ENCODE measurements around the gene A4GALT. TPM values are rescaled to one million over a fixed set of nuclear protein-coding genes. Genes with fewer than 3 reads are reported as not detected.
A peak's percentile ranks its signal among the peaks of the same experiment; 100 is the strongest.

Gene A4GALT, protein sequence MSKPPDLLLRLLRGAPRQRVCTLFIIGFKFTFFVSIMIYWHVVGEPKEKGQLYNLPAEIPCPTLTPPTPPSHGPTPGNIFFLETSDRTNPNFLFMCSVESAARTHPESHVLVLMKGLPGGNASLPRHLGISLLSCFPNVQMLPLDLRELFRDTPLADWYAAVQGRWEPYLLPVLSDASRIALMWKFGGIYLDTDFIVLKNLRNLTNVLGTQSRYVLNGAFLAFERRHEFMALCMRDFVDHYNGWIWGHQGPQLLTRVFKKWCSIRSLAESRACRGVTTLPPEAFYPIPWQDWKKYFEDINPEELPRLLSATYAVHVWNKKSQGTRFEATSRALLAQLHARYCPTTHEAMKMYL
- total RNA-seq, result 12.7 and 13.6 TPM in 2 replicates

DNA sequence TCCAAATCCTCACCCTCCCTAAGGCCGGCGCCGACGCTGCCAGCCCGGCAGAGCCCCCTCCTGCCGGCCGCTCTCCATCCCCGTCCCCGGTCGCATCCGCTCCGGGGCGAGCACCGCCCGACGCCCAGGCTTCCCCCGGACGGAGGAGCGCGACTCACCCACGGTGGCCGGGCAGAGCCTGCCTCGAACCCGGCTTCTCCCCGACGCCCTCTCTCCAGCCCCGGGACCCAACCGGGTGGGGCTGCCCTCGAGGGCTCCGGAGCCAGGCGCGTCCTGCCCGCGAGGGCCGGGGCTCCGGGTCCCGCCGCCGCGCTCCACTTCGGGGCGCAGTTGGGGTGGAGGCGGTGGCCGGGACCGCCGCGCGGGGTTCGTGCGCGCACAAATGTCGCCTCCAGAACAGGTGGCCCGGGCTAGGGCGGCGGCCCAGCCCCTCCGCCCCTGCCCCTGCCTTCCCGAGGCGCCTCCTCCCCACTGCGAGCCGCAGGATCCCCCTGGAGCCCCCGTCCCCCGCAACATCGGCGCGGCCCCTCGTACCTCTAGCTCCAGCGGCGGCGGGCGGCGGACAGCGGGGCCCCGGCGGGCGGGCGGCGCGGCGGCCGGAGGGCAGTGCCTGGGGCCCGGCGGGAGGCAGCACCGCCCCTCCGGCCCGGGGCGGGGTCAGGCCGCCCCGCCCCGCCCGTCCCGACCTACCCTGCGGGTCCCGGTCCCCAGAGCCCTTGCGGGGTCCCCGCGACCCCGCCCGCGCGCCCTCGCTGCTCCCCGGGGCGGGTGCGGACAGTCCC lies at the start of gene A4GALT:
Gene A4GALT (minus strand): TSS at position 608 of the 782 bp plus-strand sequence. CDS start 26,919 bp downstream, outside the sequence.
- no peaks in the 10 kb centered on the region for H3K27me3 ChIP-seq (ENCODE audit: control insufficient read depth, insufficient read depth, low read length)
- no peaks in the 10 kb centered on the region for H3K36me3 ChIP-seq (ENCODE audit: control insufficient read depth, insufficient read depth, low read length)
- peak within 1 kb of the TSS; percentile 72 for H3K4me3 ChIP-seq (ENCODE audit: low read depth, low read length)
- TF ChIP-seq, protein P1, sequence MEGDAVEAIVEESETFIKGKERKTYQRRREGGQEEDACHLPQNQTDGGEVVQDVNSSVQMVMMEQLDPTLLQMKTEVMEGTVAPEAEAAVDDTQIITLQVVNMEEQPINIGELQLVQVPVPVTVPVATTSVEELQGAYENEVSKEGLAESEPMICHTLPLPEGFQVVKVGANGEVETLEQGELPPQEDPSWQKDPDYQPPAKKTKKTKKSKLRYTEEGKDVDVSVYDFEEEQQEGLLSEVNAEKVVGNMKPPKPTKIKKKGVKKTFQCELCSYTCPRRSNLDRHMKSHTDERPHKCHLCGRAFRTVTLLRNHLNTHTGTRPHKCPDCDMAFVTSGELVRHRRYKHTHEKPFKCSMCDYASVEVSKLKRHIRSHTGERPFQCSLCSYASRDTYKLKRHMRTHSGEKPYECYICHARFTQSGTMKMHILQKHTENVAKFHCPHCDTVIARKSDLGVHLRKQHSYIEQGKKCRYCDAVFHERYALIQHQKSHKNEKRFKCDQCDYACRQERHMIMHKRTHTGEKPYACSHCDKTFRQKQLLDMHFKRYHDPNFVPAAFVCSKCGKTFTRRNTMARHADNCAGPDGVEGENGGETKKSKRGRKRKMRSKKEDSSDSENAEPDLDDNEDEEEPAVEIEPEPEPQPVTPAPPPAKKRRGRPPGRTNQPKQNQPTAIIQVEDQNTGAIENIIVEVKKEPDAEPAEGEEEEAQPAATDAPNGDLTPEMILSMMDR (IDR thresholded peaks at IDR 0.05; ENCODE audit: insufficient read depth, low read length, poor library complexity, severe bottlenecking), result no peak
- no peak for DNase-seq (ENCODE audit: low read depth)

DNA sequence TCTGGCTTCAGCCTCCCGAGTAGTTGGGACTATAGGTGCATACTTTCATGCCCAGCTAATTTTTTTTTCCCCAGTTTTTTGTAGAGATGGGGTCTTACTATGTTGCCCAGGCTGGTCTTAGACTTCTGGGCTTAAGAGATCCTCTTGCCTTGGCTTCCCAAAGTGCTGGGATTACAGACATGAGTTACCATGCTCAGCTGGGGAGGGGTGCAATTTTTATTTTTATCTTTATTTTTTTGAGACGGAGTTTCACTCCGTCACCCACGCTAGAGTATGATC lies 49.7 kb upstream of the A4GALT start:
- Histone ChIP-seq H3K4me3 (ENCODE audit: low read depth, low read length) (no peak overlapping the region), H3K27me3 (ENCODE audit: control insufficient read depth, insufficient read depth, low read length) (no peaks in the 10 kb centered on the region), H3K36me3 (ENCODE audit: control insufficient read depth, insufficient read depth, low read length) (no peaks in the 10 kb centered on the region)
- DNase-seq (ENCODE audit: low read depth), result no peak
- TF ChIP-seq, protein P1 (IDR thresholded peaks at IDR 0.05; ENCODE audit: insufficient read depth, low read length, poor library complexity, severe bottlenecking), result no peak

DNA sequence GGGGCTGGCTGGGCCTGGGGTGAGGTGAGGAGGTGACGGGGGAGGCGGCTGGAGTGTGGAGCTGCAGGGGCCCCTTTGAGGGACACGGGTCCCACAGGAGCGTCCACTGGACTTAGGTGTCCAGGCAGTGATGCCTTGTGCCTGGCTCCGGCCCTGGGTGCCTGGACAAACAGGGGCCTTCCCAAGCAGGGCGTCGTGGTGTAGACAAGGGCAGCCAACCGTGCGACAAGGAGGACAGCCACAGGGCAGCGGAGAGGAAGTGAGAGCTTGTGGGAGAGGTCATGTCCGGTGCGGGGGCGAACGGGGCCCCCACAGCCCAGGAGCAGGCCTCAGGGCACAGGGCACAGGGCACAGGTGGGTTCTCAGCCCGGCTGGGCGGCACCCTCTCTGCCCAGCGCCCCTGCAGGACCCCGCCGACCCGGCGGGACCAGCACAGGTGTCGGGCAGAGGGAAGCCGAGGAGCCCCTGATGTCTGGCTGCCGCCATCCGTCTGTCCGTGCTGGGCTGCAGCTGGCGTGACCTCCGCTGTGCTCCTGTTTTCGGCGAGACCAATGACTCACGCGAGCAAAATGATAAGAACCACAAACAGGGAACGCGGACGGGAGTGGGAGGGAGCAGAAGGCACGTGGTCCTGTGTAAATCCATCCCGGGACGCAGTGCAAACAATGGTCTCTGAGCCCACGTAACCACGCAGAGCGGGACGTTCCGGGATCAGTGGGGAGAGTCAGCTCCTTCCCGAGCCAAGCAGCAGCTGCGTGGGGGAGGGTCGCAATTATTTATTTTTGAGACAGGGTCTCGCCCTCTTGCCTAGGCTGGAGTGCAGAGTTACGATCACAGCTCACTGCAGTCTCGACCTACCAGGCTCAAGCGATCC lies 49.1 kb upstream of the A4GALT start:
- TF ChIP-seq, protein P1 (IDR thresholded peaks at IDR 0.05; ENCODE audit: insufficient read depth, low read length, poor library complexity, severe bottlenecking), result no peak
- Histone ChIP-seq H3K36me3 (ENCODE audit: control insufficient read depth, insufficient read depth, low read length) (no peaks in the 10 kb centered on the region), H3K4me3 (ENCODE audit: low read depth, low read length) (no peak overlapping the region), H3K27me3 (ENCODE audit: control insufficient read depth, insufficient read depth, low read length) (no peaks in the 10 kb centered on the region)
- DNase-seq (ENCODE audit: low read depth), result peak; percentile 73

DNA sequence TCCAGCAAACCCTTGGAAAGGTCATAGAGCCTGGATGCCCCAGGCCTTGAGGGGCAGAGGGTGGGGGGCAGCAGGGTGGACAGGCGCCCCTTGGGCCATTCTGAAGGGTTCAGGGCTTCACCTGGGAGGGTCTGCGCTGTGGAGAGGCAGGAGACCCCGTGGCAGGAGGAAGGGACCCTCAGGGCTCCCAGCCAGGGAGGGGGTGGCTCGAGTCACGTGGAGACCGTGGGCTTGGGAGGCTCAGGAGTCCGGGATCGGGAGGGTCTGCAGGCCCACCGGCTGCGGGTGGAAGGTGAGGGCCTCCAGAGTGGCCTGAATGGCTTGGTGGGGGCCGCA lies 48.5 kb upstream of the A4GALT start:
- no peak for DNase-seq (ENCODE audit: low read depth)
- TF ChIP-seq, protein P1 (IDR thresholded peaks at IDR 0.05; ENCODE audit: insufficient read depth, low read length, poor library complexity, severe bottlenecking), result no peak
- no peak overlapping the region for H3K4me3 ChIP-seq (ENCODE audit: low read depth, low read length)
- H3K36me3 ChIP-seq (ENCODE audit: control insufficient read depth, insufficient read depth, low read length), result no peaks in the 10 kb centered on the region
- no peaks in the 10 kb centered on the region for H3K27me3 ChIP-seq (ENCODE audit: control insufficient read depth, insufficient read depth, low read length)

DNA sequence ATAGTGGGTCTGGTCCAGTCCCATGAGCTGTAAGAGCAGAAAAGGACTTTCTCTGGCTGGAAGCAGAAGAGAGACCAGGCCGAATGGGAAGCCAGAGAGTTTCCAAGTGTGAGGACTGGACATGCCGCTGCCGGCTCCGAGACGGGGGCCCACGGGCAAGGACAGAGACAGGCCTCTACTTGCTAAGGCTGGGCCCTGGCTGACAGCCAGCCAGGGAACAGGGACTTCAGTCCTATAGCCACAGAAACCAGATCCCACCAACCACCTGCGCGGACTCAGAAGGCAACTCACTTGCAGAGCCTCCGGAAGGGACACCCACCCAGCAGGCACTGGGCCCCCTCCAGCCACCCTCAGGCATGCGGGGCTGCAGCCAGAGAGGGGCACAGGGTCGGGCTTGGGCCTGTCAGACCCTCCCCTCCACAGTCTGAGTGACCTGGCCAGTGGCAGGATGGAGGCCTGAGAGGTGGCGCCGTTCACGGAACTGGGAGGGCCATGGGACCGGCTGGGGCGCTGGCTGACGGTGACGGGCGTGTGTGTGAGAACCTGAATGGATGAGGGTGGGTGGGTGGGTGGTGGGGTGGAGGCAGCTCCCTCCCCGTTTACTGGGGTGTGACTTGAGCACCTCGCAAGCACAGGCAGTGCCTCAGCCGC lies 47.8 kb upstream of the A4GALT start:
- H3K27me3 ChIP-seq (ENCODE audit: control insufficient read depth, insufficient read depth, low read length), result no peaks in the 10 kb centered on the region
- H3K36me3 ChIP-seq (ENCODE audit: control insufficient read depth, insufficient read depth, low read length), result no peaks in the 10 kb centered on the region
- no peak for DNase-seq (ENCODE audit: low read depth)
- H3K4me3 ChIP-seq (ENCODE audit: low read depth, low read length), result no peak overlapping the region
- TF ChIP-seq, protein P1 (IDR thresholded peaks at IDR 0.05; ENCODE audit: insufficient read depth, low read length, poor library complexity, severe bottlenecking), result no peak
